Stimulated activated CD4-positive, alpha-beta T cell treated with anti-CD3 and anti-CD28 coated beads, TNF-alpha, amount 100 ng/mL, for 24 hours (primary cell): Measurements from ENCODE around the gene TSC22D1.
"Not testable (repeated sequence)": the region's sequence is repeated elsewhere in the genome, so short reads cannot be mapped to it uniquely, and the experiment has no call there.

Experiments
- DNase-seq, 3 experiments: peaks; one replicate each; pipeline ENCODE4 v3.0.0-alpha.2; 2020; ENCODE audit warnings: low read depth in 3 of 3

TSC22D1 gene

DNA sequence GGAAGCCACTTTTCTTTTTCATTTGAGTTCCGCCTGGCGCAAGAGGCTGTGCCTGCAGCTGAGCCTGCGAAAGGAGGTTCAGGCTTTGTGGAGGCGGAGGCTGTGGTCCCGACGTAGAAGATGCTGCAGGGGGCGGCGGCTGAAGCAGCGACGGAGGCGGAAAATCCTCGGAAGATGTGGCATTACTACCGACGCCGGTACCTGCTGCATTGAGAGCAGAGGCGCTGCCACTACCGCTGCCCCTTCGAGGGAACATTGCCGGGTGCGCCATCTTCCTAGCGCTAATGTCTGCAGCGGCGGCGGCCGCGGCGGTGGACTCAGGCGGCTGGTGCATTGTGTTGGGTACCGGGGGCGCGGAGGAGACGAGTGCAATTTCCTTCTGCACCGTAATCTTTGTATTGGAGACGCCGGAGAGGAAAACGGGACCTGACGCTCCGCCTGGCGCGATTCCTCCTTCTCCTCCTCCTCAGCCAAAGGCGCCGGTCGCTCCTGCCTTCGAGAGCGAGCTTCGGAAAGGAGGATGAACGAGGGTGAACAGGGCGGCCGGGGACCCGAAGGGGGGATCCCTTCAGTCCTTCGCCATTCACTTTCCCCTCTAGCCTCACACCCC, at the start of gene TSC22D1:
TSS of gene TSC22D1 (minus strand) at position 590 of the 610 bp plus-strand sequence. CDS start at position 334, 256 bp downstream.
- peak; percentile 30 to 57 (median 34) for DNase-seq

DNA sequence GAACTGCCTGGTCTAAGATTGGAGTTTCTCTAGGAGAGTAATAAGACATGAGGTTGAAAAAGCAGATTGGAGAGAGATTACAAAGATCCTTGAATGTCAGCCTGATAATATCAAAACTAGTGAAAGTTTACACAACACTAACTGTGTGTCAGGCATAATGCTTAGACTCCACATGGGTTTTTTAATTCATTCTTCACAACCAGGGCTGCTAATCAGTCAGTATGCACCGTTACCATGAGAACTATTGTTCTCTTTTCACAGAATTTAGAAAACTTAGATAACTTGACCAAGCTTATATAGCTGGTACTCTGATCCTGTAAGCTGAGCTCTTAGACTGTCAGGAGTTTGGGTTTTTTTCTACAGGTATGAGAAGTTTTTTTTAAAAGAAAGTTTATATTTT, 46.6 kb upstream of the TSC22D1 start:
- no peak for DNase-seq

DNA sequence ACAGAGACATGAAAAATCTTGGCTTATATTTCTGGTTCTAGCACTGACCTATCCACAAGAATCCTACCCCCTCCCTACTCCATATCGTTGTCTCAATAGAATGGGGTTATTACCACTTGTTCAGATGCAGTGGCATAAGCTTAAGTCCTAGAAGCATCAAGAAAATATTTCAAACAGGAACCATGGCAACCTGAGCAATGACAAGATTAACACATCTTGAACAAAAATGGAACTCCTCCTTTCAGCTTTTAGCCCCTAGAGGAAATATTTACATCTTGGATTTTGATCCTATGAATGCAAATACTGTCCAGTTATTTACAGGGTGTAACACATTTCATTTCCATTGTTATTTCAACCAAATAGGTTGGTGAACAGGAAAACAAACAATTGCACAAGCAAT, 46.1 kb upstream of the TSC22D1 start:
- no peak for DNase-seq

DNA sequence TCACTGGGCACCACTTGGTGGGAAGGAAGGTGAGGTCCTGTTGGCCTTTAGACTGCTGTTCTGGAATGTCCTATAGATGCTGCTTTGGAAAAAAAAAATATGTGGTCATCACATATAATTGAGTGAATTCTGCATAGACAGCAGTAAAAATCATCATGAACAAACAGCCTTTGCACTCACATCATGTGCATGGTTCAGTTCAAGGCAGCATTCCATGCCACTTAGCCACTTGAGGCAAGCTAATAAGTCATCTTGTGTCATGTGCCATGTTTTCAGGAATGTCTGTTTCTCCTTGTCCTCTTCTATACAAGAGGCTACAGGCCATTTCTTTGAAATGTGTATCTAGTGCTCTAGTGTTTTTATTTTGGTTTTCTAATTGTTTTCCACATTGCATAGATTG, 43.9 kb upstream of the TSC22D1 start:
- no peak for DNase-seq

DNA sequence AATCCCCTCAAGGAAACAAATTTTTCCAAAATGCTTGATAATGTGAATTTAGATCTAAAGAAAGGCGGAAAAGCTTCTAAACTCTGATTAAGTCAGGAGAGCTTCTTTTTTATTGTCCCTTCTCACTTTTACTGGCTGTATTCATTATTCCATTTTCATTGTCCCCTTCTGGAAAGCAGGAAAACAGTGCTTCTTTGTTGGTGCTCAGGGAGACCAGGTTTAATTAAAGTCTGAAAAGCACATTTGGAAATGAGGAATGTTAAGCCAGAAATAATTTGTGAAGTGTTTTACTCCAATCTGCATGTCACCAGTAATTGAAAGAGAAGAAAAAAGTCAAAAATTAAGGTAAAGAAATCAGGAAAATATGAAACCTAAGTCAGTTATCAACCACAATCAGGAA, 43.5 kb upstream of the TSC22D1 start:
- DNase-seq = no peak

DNA sequence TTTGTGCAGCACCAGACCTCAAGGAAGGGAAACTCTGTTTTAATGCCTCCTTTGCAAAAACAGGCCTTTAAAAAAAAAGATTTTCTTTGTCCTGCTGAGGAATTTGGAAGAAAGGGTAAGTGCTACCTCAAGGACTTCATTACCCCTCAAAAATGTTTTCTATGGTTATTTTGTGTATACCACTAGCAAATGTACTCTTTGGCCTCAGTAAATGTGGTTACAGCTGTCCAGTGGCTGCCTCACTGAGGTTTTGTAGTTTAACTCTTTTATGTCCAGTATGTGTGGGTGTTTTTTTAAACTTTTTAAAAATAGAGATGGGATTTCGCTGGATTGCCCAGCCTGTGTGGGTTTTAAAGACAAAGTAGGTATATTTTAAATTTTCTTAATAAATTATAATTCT, 42.2 kb upstream of the TSC22D1 start:
- DNase-seq = no peak

DNA sequence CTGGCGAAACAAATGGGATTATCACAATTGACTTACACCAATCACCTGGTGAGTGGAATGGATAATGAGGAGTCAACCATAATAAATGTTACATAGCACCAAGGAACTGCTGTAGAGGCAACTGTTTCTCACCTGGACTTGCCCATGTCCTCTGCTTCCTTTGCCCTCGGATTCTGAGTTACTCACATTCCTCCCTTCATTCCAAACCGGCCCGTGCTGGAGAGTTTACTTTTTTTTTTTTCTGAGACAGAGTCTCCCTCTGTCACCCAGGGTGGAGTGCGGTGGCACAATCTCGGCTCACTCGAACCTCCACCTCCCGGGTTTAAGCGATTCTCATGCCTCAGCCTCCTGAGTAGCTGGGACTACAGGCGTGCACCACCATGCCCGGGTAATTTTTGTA, 41.5 kb upstream of the TSC22D1 start:
- no peak for DNase-seq

DNA sequence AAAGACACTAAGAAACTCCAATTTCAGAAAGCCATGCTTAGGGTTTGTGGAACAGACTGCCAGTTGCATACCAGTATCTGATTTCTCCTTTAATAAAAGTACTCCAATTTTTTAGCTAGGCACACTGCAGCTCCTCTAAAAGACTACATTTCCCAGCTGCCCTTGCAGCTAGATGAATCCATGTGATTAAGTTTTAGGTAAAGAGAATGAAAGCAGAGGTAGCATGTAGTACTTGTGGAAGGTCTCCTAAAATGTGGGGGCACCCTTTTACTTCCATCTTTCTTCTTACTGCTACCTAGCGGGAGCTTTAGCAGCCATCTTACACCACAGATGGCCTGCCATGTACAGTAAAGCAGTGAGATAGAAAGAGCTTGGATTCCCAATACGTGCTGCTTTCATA, 33.0 kb upstream of the TSC22D1 start:
- no peak for DNase-seq

DNA sequence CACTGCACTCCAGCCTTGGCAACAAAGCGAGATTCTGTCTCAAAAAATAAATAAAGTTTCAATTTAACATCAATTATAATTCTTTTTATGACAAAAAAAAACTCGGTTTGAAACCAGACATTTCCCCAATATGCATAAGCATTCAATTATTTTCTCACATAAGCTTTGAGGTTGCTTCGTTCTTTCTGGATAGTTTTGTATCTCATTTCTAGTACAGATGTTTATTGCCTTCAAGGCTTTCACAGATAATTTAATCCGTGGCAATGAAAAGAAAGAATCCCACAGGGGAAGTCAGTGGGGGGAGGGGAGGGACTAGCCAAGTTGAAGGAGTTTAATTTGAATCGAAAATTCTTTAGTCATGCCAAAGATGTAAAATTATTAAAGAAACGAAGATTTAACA, 29.6 kb upstream of the TSC22D1 start:
- no peak for DNase-seq

DNA sequence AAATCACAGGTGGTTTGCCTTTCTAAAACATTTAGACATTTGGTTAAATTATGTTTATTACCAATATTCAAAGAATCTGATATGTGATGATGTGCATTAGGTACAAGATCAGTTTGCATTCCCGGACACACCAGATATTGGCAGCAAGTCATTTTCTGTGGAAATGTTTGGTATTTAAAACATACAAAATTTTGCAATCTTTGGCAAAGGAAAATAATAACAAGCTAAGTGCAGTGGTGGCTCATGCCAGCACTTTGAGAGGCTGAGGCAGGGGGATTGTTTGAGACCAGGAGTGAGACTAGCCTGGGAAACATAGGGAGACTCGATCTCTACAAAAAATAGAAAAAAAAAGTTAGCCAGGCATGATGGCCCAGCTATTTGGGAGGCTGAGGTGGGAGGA, 29.1 kb upstream of the TSC22D1 start:
- no peak for DNase-seq

DNA sequence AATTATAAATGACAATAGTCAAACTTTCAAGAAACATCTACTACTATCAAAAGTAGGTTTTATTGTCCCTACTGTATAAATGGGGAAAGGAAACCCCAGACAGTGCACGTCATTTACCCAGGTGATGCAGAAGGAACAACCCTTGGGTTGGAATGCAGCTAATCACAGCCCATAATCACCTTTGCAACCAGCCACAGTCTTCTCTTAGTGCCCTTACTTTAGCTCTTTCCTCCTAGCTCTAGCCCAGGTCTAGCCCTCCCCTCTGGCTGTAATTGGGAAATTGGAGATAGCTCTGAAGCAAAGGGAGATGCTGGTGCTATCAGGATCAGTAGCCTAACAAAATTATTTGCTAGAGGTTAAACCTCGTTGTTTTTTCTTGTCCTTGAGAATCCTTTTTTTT, 25.5 kb upstream of the TSC22D1 start:
- DNase-seq = no peak

DNA sequence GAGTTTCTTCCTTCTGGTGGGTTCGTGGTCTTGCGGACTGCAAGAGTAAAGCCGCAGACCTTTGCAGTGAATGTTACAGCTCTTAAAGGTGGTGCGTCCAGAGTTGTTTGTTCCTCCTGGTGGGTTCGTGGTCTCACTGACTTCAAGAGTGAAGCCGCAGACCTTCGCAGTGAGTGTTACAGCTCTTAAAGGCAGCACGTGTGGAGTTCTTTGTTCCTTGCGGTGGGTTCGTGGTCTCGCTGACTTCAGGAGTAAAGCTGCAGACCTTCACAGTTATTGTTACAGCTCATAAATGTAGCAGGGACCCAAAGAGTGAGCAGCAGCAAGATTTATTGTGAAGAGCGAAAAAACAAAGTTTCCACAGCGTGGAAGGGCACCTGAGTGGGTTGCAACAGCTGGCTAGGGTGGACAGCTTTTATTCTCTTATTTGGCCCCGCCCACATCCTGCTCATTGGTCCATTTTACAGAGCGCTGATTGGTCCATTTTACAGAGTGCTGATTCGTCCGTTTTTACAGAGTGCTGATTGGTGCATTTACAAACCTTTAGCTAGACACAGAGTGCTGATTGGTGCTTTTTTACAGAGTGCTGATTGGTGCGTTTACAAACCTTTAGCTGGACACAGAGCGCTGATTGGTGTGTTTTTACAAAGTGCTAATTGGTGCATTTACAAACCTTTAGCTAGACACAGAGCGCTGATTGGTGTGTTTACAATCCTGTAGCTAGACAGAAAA, 17.9 kb upstream of the TSC22D1 start:
- not testable (repeated sequence) for DNase-seq

DNA sequence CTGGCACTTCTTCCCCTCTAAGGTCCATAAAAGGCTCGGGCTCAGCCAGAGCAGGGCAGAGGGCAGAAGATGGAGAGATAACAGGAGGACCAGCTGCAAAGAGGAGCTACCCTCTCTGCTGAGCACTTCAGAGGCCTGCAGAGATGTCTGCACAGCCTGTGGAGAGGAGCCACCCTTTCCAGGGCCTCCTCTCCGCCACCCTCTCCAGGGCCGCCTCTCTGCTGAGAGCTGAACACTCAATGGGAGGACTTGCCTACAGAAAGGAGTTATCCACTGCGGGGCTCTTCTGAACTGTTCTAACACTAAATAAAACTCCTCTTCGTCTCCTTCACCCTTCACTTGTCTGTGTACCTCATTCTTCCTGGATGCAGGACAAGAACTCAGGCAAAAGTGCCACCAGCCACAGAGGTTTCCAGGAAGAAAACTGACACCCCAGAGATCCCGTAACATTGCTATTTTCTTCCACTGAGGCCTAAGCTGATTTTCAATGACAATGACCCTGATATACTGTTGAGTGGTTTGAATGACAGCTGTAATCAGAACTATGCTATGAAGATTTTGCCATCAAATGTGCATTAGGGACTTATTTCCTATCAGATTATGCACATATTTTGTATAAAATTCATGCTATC, 16.2 kb upstream of the TSC22D1 start:
- no peak for DNase-seq

DNA sequence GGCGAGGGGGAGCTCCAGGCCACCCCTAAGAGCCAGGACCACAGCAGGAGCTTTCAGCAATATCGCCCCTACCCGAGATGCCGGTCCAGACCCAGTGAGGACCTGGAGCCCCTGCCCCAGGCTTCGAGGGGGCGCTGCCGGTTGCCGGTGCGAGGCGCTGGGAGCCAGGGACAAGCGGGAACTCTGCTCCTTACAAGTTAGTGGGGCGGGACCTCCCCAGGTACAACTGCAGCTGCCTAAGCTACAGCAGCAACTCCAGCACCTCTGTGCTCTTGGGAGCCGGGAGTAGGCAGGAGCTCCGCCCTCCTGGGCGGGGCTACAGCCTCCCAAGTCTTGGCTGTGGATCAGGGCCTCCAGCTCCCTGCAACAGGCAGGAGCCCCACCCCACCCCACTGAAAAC, 15.2 kb upstream of the TSC22D1 start:
- no peak for DNase-seq

DNA sequence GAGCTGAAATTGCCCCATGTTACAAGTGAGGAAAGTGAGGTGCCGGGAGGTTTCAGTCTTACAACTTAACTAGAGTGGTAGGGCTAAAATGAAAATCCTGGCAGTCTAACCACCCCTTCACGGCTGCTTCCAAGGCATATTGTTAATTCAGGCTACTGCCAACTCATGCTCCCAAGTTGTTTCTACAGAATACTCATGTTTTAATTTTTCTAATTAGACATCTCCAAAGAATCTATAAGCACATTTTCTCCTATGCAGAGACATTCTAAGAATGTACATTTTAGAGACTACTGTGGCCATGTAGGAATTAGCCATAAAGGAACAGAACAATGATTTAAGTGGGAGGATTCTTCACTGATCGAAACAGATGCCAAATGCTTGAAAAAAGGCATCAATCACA, 7.0 kb upstream of the TSC22D1 start:
- DNase-seq = no peak

DNA sequence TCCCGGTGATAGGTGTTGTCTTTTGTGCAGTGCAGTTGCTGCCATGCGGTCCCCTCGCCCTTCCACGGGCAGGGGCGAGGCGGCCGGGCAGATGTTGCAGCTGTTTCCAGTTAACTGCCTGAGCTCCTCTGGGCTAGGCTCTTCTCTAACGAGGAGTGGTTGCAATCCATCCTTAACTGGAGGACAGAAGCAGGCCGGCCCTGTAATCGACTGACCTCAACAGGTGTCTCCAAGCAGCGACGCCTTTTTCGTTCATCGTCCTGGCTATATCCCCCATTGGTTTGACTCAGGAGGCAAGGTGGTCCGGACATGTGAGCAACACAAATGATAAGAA, 1.9 kb upstream of the TSC22D1 start:
- no peak for DNase-seq

DNA sequence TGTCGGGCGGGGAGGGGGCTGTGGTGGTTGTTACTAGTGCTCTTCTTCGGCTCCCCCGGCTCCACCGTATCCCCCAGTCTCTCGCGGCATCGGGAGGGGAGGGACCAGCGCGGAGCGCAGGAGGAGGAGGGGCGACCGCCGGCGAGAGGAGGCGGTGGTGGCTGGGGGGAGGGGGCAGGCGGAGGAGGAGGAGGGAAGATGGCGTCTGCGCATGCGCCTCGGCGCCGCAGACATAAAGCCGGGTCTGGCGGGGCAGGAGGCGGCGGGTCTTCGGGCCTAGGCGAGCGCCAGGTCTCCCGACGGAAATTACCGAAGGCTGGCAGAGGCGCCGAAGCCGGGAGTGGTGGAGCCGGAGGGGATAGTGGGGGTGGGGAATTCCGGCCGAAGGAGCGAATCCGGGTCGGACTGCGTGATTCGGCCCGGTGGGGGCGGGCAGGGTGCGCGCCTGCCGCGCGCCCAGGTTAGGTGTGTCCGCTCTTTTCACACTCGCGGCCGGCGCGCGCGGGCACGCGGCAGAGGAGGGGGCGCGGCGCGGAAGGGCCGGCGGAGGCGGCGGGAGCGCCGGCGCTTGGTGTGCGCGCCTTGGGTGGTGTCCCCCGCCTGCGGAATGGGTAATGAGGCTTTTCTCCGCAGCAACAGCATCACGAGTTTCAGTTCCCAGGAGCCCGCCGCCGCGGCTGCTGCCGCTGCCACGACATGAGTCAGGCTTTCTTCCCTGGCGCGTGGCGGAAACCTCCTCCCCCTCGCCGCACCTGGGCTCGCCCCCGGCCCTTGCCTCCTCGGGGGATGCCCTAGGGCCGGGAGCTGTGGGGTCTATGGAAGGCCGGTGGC, 1.3 kb upstream of the TSC22D1 start:
- DNase-seq = peak; percentile 90 to 95 (median 95)

DNA sequence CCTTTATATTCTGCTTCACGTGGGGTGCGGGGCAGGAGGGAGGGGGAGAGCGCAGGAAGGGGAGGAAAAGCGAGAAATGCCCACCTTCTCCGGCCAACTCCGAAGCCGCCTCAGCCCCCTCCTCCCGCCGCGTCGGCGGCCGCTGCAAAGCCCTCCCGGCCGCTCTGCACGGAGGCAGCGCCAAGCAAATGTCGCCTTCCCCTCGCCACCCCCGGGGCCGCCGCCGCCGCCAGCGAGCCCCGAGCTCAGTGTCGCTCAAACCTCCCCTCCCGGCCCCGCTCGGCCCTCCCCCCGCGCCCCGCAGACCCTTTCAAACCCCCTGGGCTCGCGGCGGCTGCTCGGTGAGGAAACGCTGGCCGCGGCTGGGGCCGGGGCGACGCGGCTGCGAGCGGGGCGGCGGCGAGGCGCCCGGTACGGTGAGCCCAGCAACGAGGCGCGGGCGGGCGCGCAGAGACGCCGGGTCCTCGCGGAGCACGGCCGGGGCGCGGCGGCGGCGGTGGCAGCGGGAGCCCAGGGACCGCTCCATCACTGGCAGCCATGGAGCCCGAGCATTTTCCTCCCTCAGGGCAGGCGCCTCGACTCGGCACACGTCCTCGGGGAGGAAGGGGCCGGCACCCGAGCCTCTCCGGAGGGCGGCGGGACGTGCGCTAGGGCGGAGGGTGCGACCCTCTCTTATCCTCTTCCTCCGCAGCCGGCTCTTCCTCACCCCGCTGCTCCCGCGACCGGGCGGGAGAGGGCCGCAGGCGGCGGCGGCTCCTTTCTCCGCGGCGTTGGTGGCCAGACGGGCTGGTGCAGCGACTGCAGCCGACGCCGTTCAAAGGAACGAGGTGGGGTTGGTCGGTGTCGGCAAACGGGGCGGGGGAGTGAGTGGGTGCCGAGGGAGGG, 463 bp upstream of the TSC22D1 start:
- DNase-seq = peak in 2 of 3 experiments; percentile 6 to 13

DNA sequence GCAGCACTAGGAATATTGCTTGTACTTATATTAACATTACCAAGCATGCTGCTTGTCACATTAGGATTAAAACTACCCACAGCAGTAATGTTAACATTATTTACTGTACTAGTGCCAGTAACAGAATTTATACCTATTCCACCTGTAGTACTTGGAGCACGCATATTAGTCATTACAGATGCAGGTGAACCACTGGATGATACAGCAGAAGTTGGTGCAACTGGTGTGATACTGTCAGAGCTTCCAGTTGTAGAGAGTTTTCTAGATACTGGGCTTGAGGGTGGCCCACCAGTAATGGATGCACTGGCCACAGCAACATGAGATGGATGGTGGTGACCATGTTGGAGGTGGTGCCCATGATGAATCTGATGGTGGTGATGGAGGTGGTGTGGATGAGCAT, 1.1 kb downstream of the TSC22D1 start:
- no peak for DNase-seq

DNA sequence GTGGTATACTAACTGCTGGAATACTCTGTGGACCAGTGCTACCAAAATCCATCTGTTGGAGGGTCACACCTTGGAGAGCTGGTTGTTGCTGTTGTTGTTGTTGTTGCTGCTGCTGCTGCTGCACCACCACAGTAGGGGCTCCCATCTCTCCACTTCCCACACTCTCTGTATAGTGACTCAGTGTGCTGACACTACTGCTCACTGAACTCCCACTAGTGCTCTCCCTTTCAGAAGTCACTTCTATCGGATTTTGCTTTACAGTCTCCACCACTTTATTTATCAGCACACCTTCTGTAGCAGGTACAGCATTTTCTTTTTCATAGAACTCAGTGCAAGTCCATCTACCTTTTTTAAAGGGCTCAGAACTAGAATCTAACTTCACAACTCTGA, 1.7 kb downstream of the TSC22D1 start:
- DNase-seq = no peak

DNA sequence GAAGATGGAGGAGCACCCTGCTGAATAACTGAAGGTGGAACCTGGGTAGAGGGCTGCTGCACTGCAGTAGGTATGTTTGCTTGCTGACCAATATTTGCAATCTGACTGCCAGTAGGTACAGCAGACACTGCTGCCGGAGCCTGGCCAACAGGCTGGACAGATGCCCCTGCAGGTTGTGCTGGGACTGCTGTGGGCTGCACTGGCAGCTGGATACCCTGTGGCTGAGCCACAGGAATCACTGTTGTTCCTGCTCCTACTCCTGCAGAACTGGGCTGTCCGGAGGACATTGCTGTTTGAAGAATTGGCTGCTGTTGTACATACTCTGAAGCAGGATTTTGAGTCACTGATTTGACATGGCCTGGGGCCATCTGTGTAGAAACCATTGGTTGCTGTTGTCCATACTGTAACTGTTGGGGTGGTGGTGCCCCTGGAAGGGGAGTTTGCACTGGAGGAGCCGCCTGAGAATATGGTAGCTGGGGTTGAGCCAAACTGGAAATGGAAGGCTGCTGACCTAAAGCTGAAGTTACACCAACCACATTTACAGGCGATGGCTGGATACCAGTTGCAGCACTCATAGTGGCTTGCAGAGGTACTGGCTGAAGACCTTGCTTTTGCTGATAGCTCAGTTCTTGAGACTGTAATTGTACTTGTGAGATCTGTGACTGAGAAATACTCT, 2.2 kb downstream of the TSC22D1 start:
- no peak for DNase-seq
